PC-9 (cell line): ENCODE data around the gene RAB22A.

Source experiments
- CTCF ChIP-seq: fragments of 200-600 bp; sonication (generic); conservative IDR thresholded peaks from 2 replicates; pipeline ENCODE4 v1.6.1; 2017; ENCODE audit warnings: mixed run types, antibody characterized with exemption, mild to moderate bottlenecking, moderate library complexity
- EZH2 ChIP-seq: fragments of 200-600 bp; sonication (generic); IDR thresholded peaks from 2 replicates; pipeline ENCODE4 v1.8.0; 2017; ENCODE audit warnings: antibody characterized with exemption, low read depth

- TF ChIP-seq CTCF (no peak), EZH2 (no peak)
These were observed 20.4 kb upstream of the RAB22A start for GRCh38 chr20:58289143-58289542.
